HG03521 (cell line): ENCODE measurements around the gene SAMD4B.
"Not testable (repeated sequence)": the region's sequence is repeated elsewhere in the genome, so short reads cannot be mapped to it uniquely, and the experiment has no call there.

Source experiments
- ATAC-seq: cut with Tn5 transposase; IDR thresholded peaks from one replicate; pipeline ENCODE4 v1.9.1; 2021; ENCODE audit warnings: mild to moderate bottlenecking, moderate library complexity; ENCODE audit not compliant: unreplicated experiment

SAMD4B gene

DNA sequence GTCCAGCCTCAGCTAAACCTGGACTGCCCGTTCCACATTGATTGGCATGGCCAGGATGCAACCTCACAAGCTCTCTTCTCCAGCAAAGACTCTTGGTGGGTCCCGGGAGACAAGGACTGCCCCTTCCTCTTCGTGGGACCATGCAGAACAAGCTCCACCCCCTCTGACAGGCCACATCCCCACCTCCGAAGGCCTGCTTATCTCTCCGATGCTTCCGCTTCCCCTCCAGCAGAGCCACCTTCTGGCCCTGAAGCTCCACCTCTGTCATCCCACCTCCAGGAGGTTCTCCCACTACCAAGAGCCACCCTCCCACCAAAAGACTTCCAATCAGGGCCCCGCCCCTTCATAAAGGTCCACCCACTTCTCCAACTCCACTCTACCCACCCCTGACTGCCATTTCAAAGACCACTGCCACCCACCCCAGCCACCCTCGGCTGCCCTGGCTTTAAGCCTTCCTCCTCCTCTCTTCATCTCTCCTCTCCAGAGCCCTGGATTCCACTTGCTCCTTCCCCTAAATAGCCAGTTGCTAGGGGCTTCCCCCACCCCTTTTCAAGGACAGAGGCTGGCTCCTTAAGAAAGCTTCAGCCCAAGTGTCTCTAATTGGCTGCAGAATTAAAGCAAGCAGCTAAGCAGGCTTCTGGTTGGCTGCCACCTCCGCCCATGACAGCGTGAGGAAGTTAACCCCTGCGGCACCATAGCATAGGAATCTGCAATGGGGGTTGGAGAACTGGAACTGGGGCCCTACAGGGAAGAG is 31.5 kb upstream of the SAMD4B start:
- no peak for ATAC-seq

DNA sequence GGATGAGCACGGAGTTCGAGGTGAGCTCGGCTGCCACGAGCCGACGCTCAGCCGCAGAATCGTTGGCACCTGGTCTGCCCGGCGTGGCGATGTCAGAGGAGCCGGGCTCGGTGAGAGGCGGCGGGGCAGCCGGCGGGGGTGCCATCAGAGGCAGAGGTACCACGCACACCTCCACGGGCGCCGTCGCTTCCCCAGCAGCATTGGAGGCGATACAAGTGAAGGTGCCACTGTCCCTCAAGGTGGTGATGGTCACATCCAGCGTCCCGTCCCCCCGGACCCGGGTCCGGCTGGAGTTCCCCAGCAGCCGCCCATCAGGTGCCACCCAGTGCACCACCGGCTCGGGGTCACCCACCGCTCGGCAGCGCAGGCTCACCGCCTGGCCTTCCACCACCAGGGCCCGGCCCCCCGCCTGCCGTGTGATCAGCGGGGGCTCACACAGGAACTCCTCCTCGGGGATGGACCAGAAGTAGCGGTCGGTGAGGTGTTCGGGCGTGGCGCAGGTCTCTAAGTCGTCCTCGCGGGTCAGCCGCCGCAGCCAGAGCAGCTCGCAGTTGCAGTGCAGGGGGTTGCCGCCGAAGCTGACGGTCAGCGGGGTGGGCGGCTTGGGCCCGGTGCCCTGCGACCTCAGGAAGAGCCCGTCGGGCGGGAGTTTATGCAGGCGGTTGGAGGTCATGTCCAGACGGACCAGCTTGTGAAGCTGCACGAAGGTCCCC is 28.0 kb upstream of the SAMD4B start:
- no peak for ATAC-seq

DNA sequence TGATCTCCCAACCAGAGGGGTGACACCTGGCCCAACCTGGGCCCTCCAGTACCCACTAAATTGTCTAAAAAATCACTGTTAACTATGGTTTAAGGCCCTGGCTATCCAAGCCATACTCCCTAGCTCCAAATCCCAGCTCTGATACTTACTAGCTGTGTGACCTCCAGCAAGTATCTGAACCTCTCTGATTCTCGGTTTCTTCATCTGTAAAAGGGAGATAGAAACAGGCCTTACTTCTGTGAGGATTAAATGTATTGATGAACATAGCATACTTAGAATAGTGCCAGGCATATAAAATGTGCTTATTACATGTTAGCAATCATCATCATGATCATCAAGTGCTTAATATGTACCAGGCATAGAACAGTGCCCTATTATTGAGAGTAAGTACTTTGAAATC is 26.3 kb upstream of the SAMD4B start:
- no peak for ATAC-seq

DNA sequence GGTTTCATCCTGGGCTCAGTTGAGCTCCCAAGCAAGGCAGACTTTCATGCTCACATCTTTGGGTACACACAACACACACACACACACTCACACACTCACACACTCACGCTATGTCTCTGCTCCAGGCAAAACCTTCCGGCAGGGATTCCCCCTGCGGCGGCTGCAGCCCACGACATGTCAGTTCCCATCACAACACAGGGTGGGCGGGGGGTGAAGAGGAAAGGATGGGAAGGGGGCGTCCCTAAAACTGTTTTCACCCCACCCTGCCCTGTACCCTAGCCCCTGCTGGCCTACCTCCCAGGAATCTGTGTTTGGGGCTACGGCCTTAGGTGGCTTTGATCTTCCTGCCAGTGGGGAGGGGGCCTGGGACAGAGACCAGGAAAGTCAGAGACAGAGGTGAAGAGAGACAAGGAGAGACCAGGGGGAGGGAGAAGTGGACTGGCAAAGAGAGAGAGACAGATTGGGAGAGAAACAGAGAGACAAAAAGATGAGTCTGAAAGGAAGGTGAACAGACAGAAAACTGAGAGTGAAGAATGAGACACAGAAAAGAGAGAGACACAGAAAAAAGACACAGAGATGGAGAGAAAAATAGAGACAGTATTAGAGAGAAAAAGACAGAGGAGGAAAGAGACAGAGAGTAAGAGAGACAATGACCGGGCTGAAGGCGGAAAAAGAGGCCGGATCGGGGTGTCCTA is 25.4 kb upstream of the SAMD4B start:
- ATAC-seq, result no peak

DNA sequence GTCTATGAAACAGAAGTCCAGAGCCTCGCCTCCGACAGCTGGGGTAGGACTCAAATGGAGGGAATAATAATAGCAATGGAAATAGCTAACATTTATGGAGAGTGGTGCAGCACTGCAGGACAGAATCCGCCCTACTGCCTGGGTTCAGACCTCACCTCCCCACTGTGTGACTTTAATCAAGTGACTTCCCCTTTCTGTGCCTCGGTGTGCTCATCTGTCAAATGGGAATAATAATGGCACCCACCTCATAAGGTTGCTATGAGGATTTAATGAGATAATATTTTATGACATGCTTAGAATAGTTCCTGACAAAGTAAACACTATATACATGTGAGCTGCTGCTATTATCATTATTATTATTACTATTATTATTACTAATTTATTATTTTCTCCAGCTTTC is 24.7 kb upstream of the SAMD4B start:
- ATAC-seq, result no peak

DNA sequence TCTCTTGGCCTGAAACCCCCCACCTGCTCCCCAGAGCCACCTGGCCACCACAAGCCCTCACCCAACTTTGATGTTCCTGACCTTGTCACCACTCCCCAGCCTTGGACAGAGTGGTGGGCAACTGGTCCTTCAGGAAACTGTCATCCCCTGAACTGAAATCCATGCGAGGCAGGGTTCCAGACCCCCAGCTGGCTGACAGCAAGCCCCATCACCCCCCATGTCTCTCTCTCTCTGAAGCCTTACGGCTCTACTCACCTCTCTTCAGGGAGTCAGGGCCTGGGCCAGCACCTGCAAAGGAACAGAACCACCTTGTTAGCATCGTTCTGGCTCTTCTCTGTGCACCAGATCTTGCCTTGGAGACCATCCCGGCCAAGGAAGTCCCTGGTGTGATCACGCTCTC is 24.1 kb upstream of the SAMD4B start:
- no peak for ATAC-seq

DNA sequence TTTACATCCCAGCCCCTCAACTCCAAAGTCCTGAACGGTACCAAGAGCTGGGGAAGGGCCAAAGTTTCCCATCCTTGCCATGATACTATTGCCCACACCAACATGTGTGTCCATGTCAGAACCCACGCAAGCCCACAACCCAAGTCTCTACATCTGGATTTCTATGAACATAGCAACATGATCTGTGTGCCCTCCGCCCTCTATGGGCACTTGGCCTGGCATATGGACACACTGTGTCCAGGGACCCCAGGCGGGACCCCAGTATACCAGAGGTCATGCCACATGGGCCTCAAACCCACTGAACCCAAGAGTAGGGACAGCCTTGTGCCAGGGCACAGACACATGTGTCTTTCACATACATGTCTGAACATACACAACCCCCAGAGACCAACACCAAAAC is 23.5 kb upstream of the SAMD4B start:
- ATAC-seq, result no peak

DNA sequence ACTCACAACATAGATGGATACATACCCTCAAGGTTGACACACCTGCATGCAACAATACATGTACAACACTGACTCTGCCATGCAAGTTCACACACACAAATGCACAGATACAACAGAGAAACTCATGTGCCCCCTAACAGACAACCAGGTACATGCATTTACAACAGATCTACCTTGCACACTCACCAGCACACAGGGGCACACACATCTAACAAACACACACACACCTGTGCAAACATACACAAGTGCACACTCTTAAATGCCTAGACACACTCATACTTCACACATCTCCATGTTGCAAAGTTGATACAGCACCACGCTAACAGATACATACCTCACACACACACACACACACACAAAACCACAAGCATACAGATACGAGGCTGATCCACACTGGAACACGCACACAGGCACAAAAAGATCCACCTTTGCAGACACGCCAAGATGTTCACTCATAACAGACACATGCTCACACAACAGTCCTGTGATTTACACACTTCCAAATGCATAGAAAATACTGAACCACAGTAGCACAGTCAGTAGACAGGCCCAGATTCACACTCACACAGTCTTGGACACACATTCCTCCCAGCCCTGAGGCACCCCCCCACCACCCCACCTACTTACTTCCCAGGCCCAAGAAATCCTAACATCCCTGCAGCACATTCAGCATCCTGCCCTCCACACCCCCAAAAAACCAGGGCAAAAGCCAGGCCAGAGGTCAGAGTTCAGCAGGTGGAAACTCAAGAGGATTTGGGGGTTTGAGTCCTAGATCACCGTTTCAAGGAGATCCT is 22.9 kb upstream of the SAMD4B start:
- ATAC-seq, result no peak

DNA sequence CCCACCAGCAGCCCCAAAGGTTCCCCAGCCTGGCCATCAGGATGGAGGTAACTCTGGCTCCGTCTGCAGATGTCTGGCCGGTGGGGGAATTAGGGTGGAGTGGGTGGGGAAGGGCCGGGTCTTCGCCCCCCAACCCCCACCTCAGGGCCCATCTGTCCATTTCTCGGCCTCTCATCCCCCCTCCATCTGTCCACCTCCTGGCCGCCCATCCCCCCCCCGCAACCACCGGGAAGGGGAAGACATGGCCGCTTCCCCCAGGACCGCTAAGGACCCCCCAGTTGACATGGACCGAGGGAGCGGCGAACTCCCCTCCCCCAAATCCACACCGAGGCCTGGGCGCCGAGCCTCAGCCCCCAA is 22.4 kb upstream of the SAMD4B start:
- ATAC-seq, result no peak

DNA sequence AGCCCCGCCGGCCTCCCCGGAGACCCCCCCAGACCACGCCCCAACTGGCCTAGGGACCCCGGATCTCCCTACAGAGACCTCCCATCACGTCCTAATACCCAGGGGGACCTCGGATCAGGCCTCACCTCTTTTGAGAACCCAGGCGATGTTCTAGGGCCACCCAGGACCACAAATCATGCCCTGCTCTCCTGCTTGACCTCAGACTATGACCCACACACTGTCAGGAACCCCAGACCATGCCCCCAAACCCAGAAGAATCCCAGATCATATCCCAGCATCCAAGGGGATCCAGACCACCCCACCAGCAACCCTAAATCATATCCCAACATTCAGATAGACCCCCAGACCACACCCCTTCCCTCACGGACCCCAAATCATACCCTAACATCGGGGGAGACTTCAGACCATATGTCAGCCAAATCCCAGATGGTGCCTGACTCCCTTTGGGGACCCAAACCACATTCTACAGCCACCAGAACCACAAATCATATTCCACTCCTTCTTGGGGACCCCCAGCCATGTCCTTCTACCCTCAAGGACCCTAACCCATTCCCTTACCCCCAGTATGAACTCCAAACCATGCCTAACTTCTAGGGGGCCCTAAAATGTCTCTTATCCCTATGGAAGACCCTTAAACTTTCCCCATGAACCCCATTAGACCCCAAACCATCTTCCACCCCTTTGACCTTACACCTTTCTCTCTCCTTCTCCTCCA is 20.9 kb upstream of the SAMD4B start:
- ATAC-seq, result no peak

DNA sequence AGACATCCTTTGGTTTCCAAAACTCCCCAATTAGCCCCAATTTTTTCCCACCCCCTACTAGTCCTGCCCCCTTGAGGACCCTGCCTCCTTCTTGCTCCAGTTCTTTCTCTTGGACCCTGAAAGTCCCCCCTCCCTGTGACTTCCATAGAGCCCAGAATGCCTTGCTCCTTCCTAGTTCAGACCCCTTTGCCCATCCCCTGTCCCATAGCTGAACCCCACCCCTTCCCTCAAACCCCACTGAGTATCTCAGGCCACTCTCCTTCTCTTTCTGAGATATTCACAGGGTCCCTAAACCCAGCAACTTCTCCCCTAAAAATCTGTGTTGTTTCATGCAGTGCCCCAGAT is 20.4 kb upstream of the SAMD4B start:
- no peak for ATAC-seq

DNA sequence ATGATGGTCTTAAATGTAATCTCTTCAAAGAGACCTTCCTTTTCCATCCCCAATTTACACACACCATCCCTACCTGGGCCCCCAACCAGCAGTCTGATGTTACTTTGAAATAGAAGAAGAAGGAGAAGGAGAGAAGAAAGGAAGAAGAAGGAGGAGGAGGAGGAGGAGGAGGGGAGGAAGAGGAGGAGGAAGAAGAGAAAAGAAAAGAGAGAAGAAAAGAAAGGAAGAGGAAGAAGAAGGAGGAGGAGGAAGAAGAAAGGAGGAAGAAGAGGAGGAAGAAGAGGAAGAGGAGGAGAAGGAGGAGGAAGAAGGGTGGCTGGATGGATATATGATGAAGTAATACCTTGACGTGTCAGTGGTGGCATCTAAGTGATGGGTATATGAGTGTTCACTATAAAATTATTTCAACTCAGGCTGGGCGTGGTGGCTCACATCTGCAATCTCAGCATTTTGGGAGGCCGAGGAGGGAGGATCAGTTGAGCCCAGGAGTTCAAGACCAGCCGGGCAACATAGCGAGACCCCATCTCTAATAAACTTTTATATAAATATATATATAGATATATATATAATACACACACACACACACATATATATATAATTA is 17.9 kb upstream of the SAMD4B start:
- no peak for ATAC-seq

DNA sequence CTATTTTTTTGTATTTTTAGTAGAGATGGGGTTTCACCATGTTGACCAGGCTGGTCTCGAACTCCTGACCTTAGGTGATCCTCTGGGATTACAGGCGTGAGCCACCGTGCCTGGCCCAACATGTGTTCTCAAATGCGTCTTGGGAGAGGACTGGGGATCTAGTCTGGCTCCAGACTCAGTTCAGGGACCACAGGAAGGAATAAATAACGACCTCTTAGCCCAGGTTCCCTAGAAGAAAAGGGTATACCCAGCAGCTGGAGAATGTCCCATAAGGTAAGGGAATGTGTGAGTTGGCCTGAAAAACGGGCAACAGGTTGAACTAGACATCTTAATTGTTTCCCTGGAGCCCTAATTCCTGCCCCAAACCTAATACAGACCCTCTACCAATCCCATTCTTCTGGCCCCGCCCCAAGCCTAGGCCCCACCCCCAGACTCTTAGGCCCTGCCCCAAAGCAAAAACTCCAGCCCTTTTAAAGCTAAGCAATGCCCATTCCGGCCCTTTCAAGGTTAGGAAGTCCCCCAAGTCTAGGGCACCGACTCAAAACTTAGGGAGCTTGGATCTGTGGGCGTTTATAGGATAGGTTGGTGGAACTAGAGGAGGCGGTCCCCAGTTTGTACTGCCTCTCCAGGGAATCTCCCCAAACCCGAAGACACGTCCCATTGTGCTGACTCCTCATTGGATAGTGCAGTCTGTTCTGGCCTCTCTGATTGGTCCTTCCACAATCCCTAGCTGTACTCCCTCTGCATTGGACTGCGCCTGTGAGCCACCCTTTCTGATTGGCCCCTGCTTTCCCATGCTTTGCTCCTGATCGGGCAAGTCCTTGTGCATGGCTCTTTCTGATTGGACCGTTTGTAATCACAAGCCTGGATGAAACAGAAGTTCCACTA is 16.2 kb upstream of the SAMD4B start:
- no peak for ATAC-seq

DNA sequence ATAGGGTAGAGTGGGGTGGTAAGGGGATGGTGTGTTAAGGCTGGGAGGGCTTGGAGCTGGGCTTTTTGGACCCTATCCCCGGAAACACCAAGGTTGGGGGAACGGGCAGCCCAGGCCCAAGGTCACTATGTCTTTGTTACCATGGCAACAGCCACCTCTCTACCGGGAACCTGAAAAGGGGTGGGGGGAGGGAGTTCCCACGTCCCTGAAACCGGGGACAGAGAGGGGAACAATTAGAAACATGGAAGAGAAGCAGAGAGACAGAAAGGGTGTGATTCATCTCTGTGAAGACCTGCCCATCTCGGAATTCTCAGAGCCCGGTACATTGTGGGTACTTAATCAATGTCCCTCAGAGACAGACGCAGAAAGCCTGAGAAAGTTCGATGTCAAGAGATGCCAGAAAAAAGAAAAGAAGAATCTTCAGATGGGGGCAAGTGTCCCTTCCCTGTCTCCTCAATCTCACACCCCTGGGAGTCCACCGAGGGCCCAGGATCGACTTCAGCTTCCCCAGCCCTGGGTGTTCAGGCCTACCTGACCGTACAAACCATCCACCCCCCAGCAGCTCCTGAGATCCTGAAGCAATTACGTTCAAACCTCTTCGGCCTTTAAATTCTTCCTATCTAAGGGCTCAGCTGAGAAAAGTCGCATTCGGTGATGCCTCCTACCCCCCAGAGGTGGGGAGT is 14.7 kb upstream of the SAMD4B start:
- ATAC-seq, result no peak

DNA sequence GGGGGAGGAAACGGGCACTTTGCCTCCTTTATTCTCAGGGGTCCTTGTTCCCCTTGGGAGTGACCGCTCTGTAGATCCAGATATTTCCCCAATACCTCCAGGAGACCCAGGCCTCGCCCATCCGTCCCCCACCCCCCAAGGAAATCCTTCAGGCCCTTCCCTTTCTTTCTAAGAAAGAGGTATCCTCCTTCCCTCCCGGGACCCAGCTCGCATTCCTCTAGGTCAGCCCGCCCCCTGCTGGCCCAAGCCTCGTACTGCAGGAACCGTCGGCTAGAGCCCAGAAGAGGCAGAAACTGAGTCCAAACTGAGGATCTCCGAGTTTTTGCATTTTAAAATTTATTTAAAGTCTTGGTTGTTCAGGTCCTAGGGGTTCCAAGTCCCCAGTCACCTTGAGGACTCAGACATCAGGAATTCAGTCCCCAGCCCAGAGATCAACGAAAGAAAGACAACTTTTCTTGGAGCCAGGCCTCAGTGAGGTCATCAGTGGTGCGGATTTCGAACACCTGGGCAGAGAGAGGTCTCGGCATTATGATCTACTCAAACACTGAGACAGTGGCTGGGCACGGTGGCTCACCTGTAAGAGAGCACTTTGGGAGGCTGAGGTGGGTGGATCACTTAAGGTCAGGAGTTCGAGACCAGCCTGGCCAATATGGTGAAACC is 14.0 kb upstream of the SAMD4B start:
- ATAC-seq, result no peak

DNA sequence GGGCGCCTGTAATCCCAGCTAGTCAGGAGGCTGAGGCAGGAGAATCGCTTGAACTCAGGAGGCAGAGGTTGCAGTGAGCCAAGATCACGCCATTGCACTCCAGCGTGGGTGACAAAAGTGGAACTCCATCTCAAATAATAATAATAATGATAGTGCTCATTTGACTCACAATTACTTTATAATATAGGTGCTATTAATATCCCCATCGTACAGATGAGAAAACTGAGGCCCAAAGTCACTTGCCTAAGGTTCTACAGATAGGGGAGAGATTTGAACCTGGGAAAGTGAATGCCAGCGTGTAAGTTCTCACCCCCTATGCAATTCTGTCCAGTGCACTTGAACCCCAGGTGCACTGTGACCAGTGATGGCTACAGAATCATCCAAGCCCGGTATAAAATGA is 12.3 kb upstream of the SAMD4B start:
- no peak for ATAC-seq

DNA sequence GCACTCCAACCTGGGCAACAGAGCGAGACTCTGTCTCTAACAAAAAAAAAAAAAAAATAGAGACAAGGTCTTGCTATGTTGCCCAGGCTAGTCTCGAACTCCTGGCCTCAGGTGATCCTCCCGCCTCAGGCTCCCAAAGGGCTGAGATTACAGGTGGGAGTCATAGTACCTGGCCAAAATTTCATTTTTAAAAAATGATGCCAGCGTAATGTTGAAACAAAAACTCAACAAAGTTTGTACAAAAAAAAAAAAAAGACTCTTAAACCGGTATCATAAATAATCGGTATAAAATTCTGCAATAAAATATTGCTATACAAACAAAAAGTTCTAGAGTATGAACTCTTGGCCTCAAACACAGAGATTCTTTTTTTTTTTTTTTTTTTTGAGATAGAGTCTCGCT is 9.9 kb upstream of the SAMD4B start:
- no peak for ATAC-seq

DNA sequence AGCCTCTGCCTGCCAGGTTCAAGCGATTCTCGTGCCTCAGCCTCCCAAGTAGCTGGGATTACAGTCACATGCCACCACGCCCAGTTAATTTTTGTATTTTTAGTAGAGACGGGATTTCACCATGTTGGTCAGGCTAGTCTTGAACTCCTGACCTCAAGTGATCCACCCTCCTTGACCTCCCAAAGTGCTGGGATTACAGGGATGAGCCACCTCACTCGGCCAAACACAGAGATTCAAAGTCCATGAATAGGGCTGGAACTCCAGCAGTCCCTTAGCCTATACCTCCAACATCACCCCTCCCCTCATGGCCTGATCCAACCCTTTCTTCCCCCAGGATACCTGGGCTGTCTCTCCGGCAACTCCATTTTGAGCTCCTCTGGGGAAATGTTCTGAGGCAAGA is 9.5 kb upstream of the SAMD4B start:
- ATAC-seq, result not testable (repeated sequence)
